ENCODE results near the gene SASH1. TPM values are rescaled to one million over a fixed set of nuclear protein-coding genes. Genes with fewer than 3 reads are reported as not detected.

The SASH1 gene
- total and polyA plus RNA-seq, 2 of the 8 experiments (the other 6 are each of a cell fraction or from before 2014, with no cell fraction given), result 6.0 to 20.2 TPM

DNA sequence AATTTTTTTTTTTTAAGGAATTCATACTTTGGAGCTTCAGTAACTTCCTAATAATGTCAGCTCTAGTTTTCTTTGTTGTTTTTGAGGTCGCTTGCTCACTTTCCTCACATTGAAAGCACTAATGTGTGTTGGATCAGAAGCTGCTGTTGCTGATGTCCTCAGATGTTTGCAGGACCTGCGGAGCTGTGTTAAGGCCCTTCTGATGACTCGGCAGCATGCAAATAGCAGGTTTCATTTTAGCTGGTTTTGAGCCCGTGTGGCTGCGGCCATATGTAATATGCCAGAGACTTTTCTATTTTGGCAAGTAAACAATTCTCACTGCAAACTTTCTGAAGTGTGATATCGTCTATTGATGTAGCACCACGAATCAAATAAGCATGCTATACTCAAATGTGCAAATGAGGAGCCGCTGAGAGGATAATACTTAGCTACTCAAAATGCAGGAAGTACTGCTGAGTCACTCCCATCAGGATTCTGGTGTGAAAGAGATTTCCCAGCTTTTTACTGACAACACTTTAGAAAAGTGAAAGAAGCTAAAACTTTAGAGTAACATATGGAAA, 187.8 kb downstream of the SASH1 start:
- CTCF ChIA-PET (ENCODE audit: partially characterized antibody), result interaction anchor here (0.7 to 2.8 kb wide), 5 partner anchors 20 to 354 kb away, joined by 3 to 9 read pairs (median 5); no protein-coding TSS in a partner anchor
- peak; percentile 61 for TF ChIP-seq YY1 (IDR thresholded peaks at IDR 0.05; ENCODE audit: low read depth, low read length)
- no peak; the same call in 1 of the 2 replicates for TF ChIP-seq JUND (IDR thresholded peaks at IDR 0.05; ENCODE audit: low read length)
- no peak for TF ChIP-seq JUN (IDR thresholded peaks at IDR 0.05; ENCODE audit: low read depth, low read length)
- peak; percentile 95 for TF ChIP-seq BACH1 (IDR thresholded peaks at IDR 0.05; ENCODE audit: low read length)
- no peak for TF ChIP-seq SIRT6 (IDR thresholded peaks at IDR 0.05; ENCODE audit: low read length)
- TF ChIP-seq BRCA1 (IDR thresholded peaks at IDR 0.05; ENCODE audit: low read depth, low read length), result no peak
- TF ChIP-seq RFX5 (IDR thresholded peaks at IDR 0.05; ENCODE audit: borderline replicate concordance, low read depth, low read length), result no peak
- no peak for TF ChIP-seq TAF7 (optimal IDR thresholded peaks at IDR 0.05; ENCODE audit: borderline replicate concordance, low read depth, low read length)

More for the DNA sequence above, 187.8 kb downstream of the SASH1 start:
- Histone ChIP-seq H4K20me1 (replicated peaks in 1 of 2; ENCODE audit: control insufficient read depth in 1 of 2, insufficient read depth in 2 of 2, low read length in 2 of 2) (no peaks in the 10 kb centered on the region), H3K14ac (ENCODE audit: insufficient read length) (no peak overlapping the region), H3K79me1 (ENCODE audit: low read depth, low read length) (no peaks in the 10 kb centered on the region), H3K27me3 (replicated peaks in 1 of 4; ENCODE audit: control insufficient read depth in 3 of 4, extremely low read depth in 1 of 4, insufficient read depth in 3 of 4, low read length in 3 of 4) (no peaks in the 10 kb centered on the region), H3K4me1 (replicated peaks in 1 of 4; ENCODE audit: control insufficient read depth in 3 of 4, insufficient read depth in 4 of 4, low read length in 3 of 4) (peaks cover 0 to 9% (median 5%) of the 10 kb centered on the region in 4 experiments; a peak in 6 of 7 replicates), H2AFZ (ENCODE audit: low read length) (0 out of 2 replicates have a peak overlapping the region, but pooled peaks have one; percentile 51), H3K23me2 (ENCODE audit: low read depth, low read length) (no peaks in the 10 kb centered on the region), H2BK12ac (ENCODE audit: low read depth, low read length) (no peak overlapping the region; the same call in 1 of the 2 replicates), H3K4me2 (ENCODE audit: insufficient read depth in 1 of 2, low read depth in 2 of 2, low read length in 2 of 2) (no peak overlapping the region), H2BK5ac (ENCODE audit: low read depth, low read length) (peak overlapping the region; percentile 22; the same call in 1 of the 2 replicates), H3K36me3 (ENCODE audit: control insufficient read depth in 2 of 4, insufficient read depth in 4 of 4, low read length in 3 of 4) (peaks cover 17 to 44% (median 37%) of the 10 kb centered on the region in 4 experiments), H4K8ac (ENCODE audit: extremely low read depth, insufficient read depth, low read length) (no peak overlapping the region), H3K9ac (replicated peaks in 1 of 4; ENCODE audit: extremely low read depth in 1 of 4, low read depth in 3 of 4, low read length in 3 of 4) (peak overlapping the region in 1 of 4 experiments; percentile 41; a peak in 2 of 7 replicates), H3K18ac (ENCODE audit: extremely low read depth, low read length) (peak overlapping the region; percentile 86; the same call in 1 of the 2 replicates), H3K27ac (ENCODE audit: low read depth, low read length) (no peak overlapping the region), H2AK5ac (ENCODE audit: low read depth, low read length) (no peak overlapping the region), H3K23ac (ENCODE audit: insufficient read length) (no peak overlapping the region), H3K4ac (replicated peaks; ENCODE audit: insufficient read length, low read depth, low read length) (no peak overlapping the region), H3K9me3 (ENCODE audit: insufficient read depth in 2 of 2, low read depth in 1 of 2, low read length in 1 of 2) (peaks cover 0 to 2% of the 10 kb centered on the region in 2 experiments; a peak in 1 of 4 replicates), H4K5ac (ENCODE audit: insufficient read length, low read depth, low read length) (peak overlapping the region; percentile 45), H3K56ac (replicated peaks; ENCODE audit: insufficient read length, low read depth, low read length) (no peak overlapping the region), H2BK20ac (ENCODE audit: low read length) (no peak overlapping the region), H4K91ac (replicated peaks; ENCODE audit: insufficient read length, low read length) (no peak overlapping the region), H3K79me2 (ENCODE audit: control insufficient read depth in 1 of 2, insufficient read depth in 2 of 2, low read length in 2 of 2) (no peaks in the 10 kb centered on the region), H3K4me3 (ENCODE audit: extremely low read depth in 1 of 4, insufficient read depth in 2 of 4, low read depth in 3 of 4, low read length in 4 of 4) (peak overlapping the region in 2 of 4 experiments; percentile 3 to 20; a peak in 2 of 8 replicates), H2BK15ac (ENCODE audit: low read length) (no peak overlapping the region), H2BK120ac (replicated peaks; ENCODE audit: low read depth, low read length) (no peak overlapping the region)
- 47% methylated on average over 8 of the region's 8 CpGs; no CpG with 5 or more reads in 1 of the 2 experiments for WGBS, 2 experiments (ENCODE audit: extremely low coverage in 1 of 2, insufficient coverage in 1 of 2, insufficient read length in 1 of 2, insufficient replicate concordance in 2 of 2, low coverage in 1 of 2, low lambda C conversion rate in 2 of 2, missing lambda C conversion rate in 1 of 2)
- DNase-seq (ENCODE audit: low read depth in 1 of 2, low spot score in 2 of 2), result no peak
- FAIRE-seq, result peak; percentile 45
- POLR2A ChIA-PET (ENCODE audit: partially characterized antibody), result interaction anchor here (0.7 kb wide), 1 partner anchor 37 kb away, joined by 3 read pairs; no protein-coding TSS in a partner anchor

All from H1 (cell line).